ENCODE data around the gene POU2F1. TPM values are rescaled to one million over a fixed set of nuclear protein-coding genes. Genes with fewer than 3 reads are reported as not detected.

Gene POU2F1
- total RNA-seq, 4 donors from 2014 or later = 21.0 to 33.7 (median 21.8) TPM

GRCh38 chr1:167418391-167418790, 197.7 kb downstream of the POU2F1 start:
- TF ChIP-seq EP300 (IDR thresholded peaks at IDR 0.05) (no peak), POLR2A (IDR thresholded peaks at IDR 0.05) (no peak)
- TF ChIP-seq, protein P1, sequence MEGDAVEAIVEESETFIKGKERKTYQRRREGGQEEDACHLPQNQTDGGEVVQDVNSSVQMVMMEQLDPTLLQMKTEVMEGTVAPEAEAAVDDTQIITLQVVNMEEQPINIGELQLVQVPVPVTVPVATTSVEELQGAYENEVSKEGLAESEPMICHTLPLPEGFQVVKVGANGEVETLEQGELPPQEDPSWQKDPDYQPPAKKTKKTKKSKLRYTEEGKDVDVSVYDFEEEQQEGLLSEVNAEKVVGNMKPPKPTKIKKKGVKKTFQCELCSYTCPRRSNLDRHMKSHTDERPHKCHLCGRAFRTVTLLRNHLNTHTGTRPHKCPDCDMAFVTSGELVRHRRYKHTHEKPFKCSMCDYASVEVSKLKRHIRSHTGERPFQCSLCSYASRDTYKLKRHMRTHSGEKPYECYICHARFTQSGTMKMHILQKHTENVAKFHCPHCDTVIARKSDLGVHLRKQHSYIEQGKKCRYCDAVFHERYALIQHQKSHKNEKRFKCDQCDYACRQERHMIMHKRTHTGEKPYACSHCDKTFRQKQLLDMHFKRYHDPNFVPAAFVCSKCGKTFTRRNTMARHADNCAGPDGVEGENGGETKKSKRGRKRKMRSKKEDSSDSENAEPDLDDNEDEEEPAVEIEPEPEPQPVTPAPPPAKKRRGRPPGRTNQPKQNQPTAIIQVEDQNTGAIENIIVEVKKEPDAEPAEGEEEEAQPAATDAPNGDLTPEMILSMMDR (IDR thresholded peaks at IDR 0.05) = no peak
- Histone ChIP-seq H3K36me3 (peaks cover 0 to 34% (median 0%) of the 10 kb centered on the region in 3 donors), H3K4me1 (peaks cover 0 to 7% (median 1%) of the 10 kb centered on the region in 4 donors), H3K9me3 (no peaks in the 10 kb centered on the region), H3K4me3 (no peak overlapping the region), H3K27me3 (no peaks in the 10 kb centered on the region), H3K27ac (no peak overlapping the region)
- DNase-seq (ENCODE audit: low spot score in 2 of 2) = no peak

DNA sequence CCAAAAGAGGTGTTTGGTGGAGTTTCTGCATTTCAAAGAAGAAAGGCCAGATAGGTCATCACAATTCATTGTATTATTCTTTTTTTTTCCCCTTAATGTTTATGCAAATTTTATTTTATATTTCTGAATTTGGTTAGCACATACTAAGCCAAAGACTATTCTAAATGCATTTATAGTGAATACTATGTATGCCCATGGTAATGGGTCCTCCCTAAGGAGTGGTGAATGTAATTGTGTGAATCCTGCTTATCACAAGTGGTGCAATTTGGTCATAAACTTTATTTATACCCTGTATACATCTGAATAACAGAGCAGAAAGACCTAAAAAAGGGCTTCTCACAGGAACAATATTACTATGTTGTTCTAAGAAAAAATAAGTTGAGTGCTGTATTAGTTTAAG, 198.6 kb downstream of the POU2F1 start:
- H3K27me3 ChIP-seq = no peaks in the 10 kb centered on the region
- DNase-seq (ENCODE audit: low spot score in 2 of 2) = no peak
- H3K36me3 ChIP-seq = peaks cover 0 to 37% (median 0%) of the 10 kb centered on the region in 3 donors
- TF ChIP-seq, protein P1 (IDR thresholded peaks at IDR 0.05) = no peak
- TF ChIP-seq POLR2A (IDR thresholded peaks at IDR 0.05) (no peak), EP300 (IDR thresholded peaks at IDR 0.05) (no peak)
- no peaks in the 10 kb centered on the region for H3K9me3 ChIP-seq
- H3K27ac ChIP-seq = no peak overlapping the region
- H3K4me3 ChIP-seq = no peak overlapping the region
- H3K4me1 ChIP-seq = peaks cover 0 to 7% (median 1%) of the 10 kb centered on the region in 4 donors

GRCh38 chr1:167420510-167420909, 199.8 kb downstream of the POU2F1 start:
- Histone ChIP-seq H3K4me1 (peaks cover 0 to 10% (median 1%) of the 10 kb centered on the region in 4 donors), H3K27ac (no peak overlapping the region), H3K27me3 (no peaks in the 10 kb centered on the region), H3K36me3 (peaks cover 0 to 28% (median 0%) of the 10 kb centered on the region in 3 donors), H3K9me3 (no peaks in the 10 kb centered on the region), H3K4me3 (no peak overlapping the region)
- WGBS, 2 donors = 41 to 52% methylated on average over 3 of the region's 3 CpGs
- DNase-seq (ENCODE audit: low spot score in 2 of 2) = no peak
- TF ChIP-seq POLR2A (IDR thresholded peaks at IDR 0.05) = no peak
- TF ChIP-seq EP300 (IDR thresholded peaks at IDR 0.05) = no peak
- TF ChIP-seq, protein P1 (IDR thresholded peaks at IDR 0.05) = no peak

GRCh38 chr1:167423684-167424619, 203.3 kb downstream of the POU2F1 start:
- peaks cover 0 to 3% (median 0%) of the 10 kb centered on the region in 4 donors for H3K4me1 ChIP-seq
- no peak for TF ChIP-seq POLR2A (IDR thresholded peaks at IDR 0.05)
- TF ChIP-seq, protein P1 (IDR thresholded peaks at IDR 0.05) = no peak
- no peak for TF ChIP-seq EP300 (IDR thresholded peaks at IDR 0.05)
- 85 to 89% methylated on average over 15 of the region's 15 CpGs for WGBS, 2 donors

GRCh38 chr1:167425482-167425881, 204.8 kb downstream of the POU2F1 start:
- Histone ChIP-seq H3K4me3 (no peak overlapping the region), H3K27me3 (no peaks in the 10 kb centered on the region), H3K9me3 (no peaks in the 10 kb centered on the region), H3K36me3 (peaks cover 0 to 11% (median 0%) of the 10 kb centered on the region in 3 donors), H3K27ac (no peak overlapping the region), H3K4me1 (peaks cover 0 to 3% (median 0%) of the 10 kb centered on the region in 4 donors)
- no peak for DNase-seq (ENCODE audit: low spot score in 2 of 2)
- TF ChIP-seq POLR2A (IDR thresholded peaks at IDR 0.05) = no peak
- TF ChIP-seq EP300 (IDR thresholded peaks at IDR 0.05) = no peak
- TF ChIP-seq, protein P1 (IDR thresholded peaks at IDR 0.05) = no peak
- 70 to 74% methylated on average over 7 of the region's 7 CpGs for WGBS, 2 donors

More at GRCh38 chr1:167423684-167424619, 203.3 kb downstream of the POU2F1 start:
- Histone ChIP-seq H3K27me3 (no peaks in the 10 kb centered on the region), H3K9me3 (no peaks in the 10 kb centered on the region), H3K4me3 (no peak overlapping the region), H3K27ac (no peak overlapping the region), H3K36me3 (peaks cover 0 to 11% (median 0%) of the 10 kb centered on the region in 3 donors)
- no peak for DNase-seq (ENCODE audit: low spot score in 2 of 2)

Data from tibial nerve (tissue), 4 donors.